ENCODE results near the gene KCNMA1. TPM values are rescaled to one million over a fixed set of nuclear protein-coding genes. Genes with fewer than 3 reads are reported as not detected.

The KCNMA1 gene
- total RNA-seq, 2 donors from 2014 or later = 168 to 188 TPM

GRCh38 chr10:76925636-76926405 is 711.8 kb downstream of the KCNMA1 start:
- no peak for ATAC-seq (ENCODE audit: insufficient number of reproducible peaks, low FRiP score, low read depth)
- no peak for DNase-seq (ENCODE audit: low spot score)
- no peaks in the 10 kb centered on the region for H3K9me3 ChIP-seq
- no peak overlapping the region for H3K4me3 ChIP-seq
- H3K27ac ChIP-seq = no peak overlapping the region
- H3K27me3 ChIP-seq (replicated peaks; ENCODE audit: insufficient read depth) = no peaks in the 10 kb centered on the region
- TF ChIP-seq CTCF (IDR thresholded peaks at IDR 0.05) = no peak
- peaks cover 1% of the 10 kb centered on the region for H3K36me3 ChIP-seq
- H3K4me1 ChIP-seq (ENCODE audit: control insufficient read depth in 1 of 2, low read depth in 2 of 2) = peaks cover 0 to 19% of the 10 kb centered on the region in 2 donors

GRCh38 chr10:76922666-76923065 is 714.9 kb downstream of the KCNMA1 start:
- Histone ChIP-seq H3K4me3 (no peak overlapping the region), H3K4me1 (ENCODE audit: control insufficient read depth in 1 of 2, low read depth in 2 of 2) (peaks cover 0 to 26% of the 10 kb centered on the region in 2 donors), H3K27ac (peak overlapping the region in 1 of 2 donors; percentile 8), H3K27me3 (replicated peaks; ENCODE audit: insufficient read depth) (no peaks in the 10 kb centered on the region), H3K36me3 (no peaks in the 10 kb centered on the region), H3K9me3 (no peaks in the 10 kb centered on the region)
- no peak for DNase-seq (ENCODE audit: low spot score)
- no peak for TF ChIP-seq CTCF (IDR thresholded peaks at IDR 0.05)
- ATAC-seq (ENCODE audit: insufficient number of reproducible peaks, low FRiP score, low read depth) = no peak

GRCh38 chr10:76921383-76922010 is 716.1 kb downstream of the KCNMA1 start:
- Histone ChIP-seq H3K36me3 (no peaks in the 10 kb centered on the region), H3K27ac (no peak overlapping the region), H3K9me3 (no peaks in the 10 kb centered on the region), H3K27me3 (replicated peaks; ENCODE audit: insufficient read depth) (no peaks in the 10 kb centered on the region), H3K4me1 (ENCODE audit: control insufficient read depth in 1 of 2, low read depth in 2 of 2) (peaks cover 0 to 32% of the 10 kb centered on the region in 2 donors), H3K4me3 (no peak overlapping the region)
- DNase-seq (ENCODE audit: low spot score) = no peak
- no peak for ATAC-seq (ENCODE audit: insufficient number of reproducible peaks, low FRiP score, low read depth)
- no peak for TF ChIP-seq CTCF (IDR thresholded peaks at IDR 0.05)

- Histone ChIP-seq H3K27me3 (replicated peaks; ENCODE audit: insufficient read depth) (no peaks in the 10 kb centered on the region), H3K4me1 (ENCODE audit: control insufficient read depth in 1 of 2, low read depth in 2 of 2) (peaks cover 0 to 32% of the 10 kb centered on the region in 2 donors), H3K36me3 (no peaks in the 10 kb centered on the region), H3K27ac (no peak overlapping the region), H3K4me3 (no peak overlapping the region), H3K9me3 (no peaks in the 10 kb centered on the region)
- TF ChIP-seq CTCF (IDR thresholded peaks at IDR 0.05) = no peak
- DNase-seq (ENCODE audit: low spot score) (no peak), ATAC-seq (ENCODE audit: insufficient number of reproducible peaks, low FRiP score, low read depth) (no peak)
These were observed 717.0 kb downstream of the KCNMA1 start for GRCh38 chr10:76920581-76920980.

GRCh38 chr10:76918106-76918505 is 719.5 kb downstream of the KCNMA1 start:
- Histone ChIP-seq H3K4me1 (ENCODE audit: control insufficient read depth in 1 of 2, low read depth in 2 of 2) (peaks cover 0 to 29% of the 10 kb centered on the region in 2 donors), H3K27ac (no peak overlapping the region), H3K27me3 (replicated peaks; ENCODE audit: insufficient read depth) (no peaks in the 10 kb centered on the region), H3K9me3 (no peaks in the 10 kb centered on the region), H3K4me3 (no peak overlapping the region), H3K36me3 (peaks cover under 1% of the 10 kb centered on the region)
- no peak for TF ChIP-seq CTCF (IDR thresholded peaks at IDR 0.05)
- DNase-seq (ENCODE audit: low spot score) (no peak), ATAC-seq (ENCODE audit: insufficient number of reproducible peaks, low FRiP score, low read depth) (no peak)
